GM12875 (cell line): ENCODE measurements around the gene PNLIPRP3.
A peak's percentile ranks its signal among the peaks of the same experiment; 100 is the strongest.
"Not testable (repeated sequence)": the region's sequence is repeated elsewhere in the genome, so short reads cannot be mapped to it uniquely, and the experiment has no call there.

Experiments
- H3K4me3 ChIP-seq: one replicate; pipeline ENCODE4 v1.5.1; 2011; ENCODE audit warnings: low read depth, low read length, control low read depth
- CTCF ChIP-seq: IDR thresholded peaks from 2 replicates; pipeline ENCODE4 v1.5.1; 2011; ENCODE audit warnings: low read depth, mild to moderate bottlenecking, control low read depth, inconsistent platforms, low read length, moderate library complexity, borderline replicate concordance; ENCODE audit not compliant: insufficient read depth

PNLIPRP3 gene

GRCh38 chr10:116427671-116428070, at the start of gene PNLIPRP3:
Gene PNLIPRP3 (plus strand): TSS chr10:116427847. CDS start chr10:116428013, 166 bp downstream.
- no peak within 1 kb of the TSS for H3K4me3 ChIP-seq
- no peak for TF ChIP-seq CTCF

- TF ChIP-seq CTCF, result no peak
- no peak overlapping the region for H3K4me3 ChIP-seq
Measured at GRCh38 chr10:116382290-116382689, 45.4 kb upstream of the PNLIPRP3 start.

- no peak overlapping the region for H3K4me3 ChIP-seq
- TF ChIP-seq CTCF, result no peak
Measured at GRCh38 chr10:116385311-116385710, 42.3 kb upstream of the PNLIPRP3 start.

- no peak overlapping the region for H3K4me3 ChIP-seq
- TF ChIP-seq CTCF, result peak; percentile 10; the same call in 1 of the 2 replicates
Measured at GRCh38 chr10:116385994-116386809, 41.4 kb upstream of the PNLIPRP3 start.

GRCh38 chr10:116393246-116393831, 34.3 kb upstream of the PNLIPRP3 start:
- H3K4me3 ChIP-seq, result not testable (repeated sequence)

- TF ChIP-seq CTCF, result no peak
Measured at GRCh38 chr10:116395223-116395985, 32.2 kb upstream of the PNLIPRP3 start.

GRCh38 chr10:116398224-116398623, 29.4 kb upstream of the PNLIPRP3 start:
- no peak for TF ChIP-seq CTCF
- no peak overlapping the region for H3K4me3 ChIP-seq

More at GRCh38 chr10:116395223-116395985, 32.2 kb upstream of the PNLIPRP3 start:
- no peak overlapping the region for H3K4me3 ChIP-seq
